Measurements from ENCODE around the gene RNF152.

GRCh38 chr18:61860302-61860701 lies 32.5 kb downstream of the RNF152 start:
- TF ChIP-seq GATA2 (IDR thresholded peaks at IDR 0.05; ENCODE audit: low read depth, low read length), result no peak
- TF ChIP-seq GATA3 (IDR thresholded peaks at IDR 0.05; ENCODE audit: low read depth, low read length), result no peak

Data from SH-SY5Y (cell line).